GM12891 (cell line): ENCODE data around the gene PEX3.

Experiments
- POLR2A ChIP-seq: IDR thresholded peaks from 2 replicates; pipeline ENCODE4 v1.6.1; 2011; ENCODE audit warnings: low read depth, low read length, control low read depth
- POLR2AphosphoS5 ChIP-seq: IDR thresholded peaks from 2 replicates; pipeline ENCODE4 v1.6.1; 2011; ENCODE audit warnings: low read depth, low read length, control low read depth
- POU2F2 ChIP-seq: IDR thresholded peaks from 2 replicates; pipeline ENCODE4 v1.6.1; 2011; ENCODE audit warnings: low read depth, mild to moderate bottlenecking, control low read depth, low read length, moderate library complexity
- TAF1 ChIP-seq: IDR thresholded peaks from 2 replicates; pipeline ENCODE4 v1.6.1; 2011; ENCODE audit warnings: low read depth, low read length, control low read depth

- TF ChIP-seq POLR2AphosphoS5 (no peak), TAF1 (no peak), POLR2A (no peak), POU2F2 (no peak)
Measured at GRCh38 chr6:143513410-143513809, 62.8 kb downstream of the PEX3 start.
